Testis (tissue), 3 donors: ENCODE results near the gene TCP11. TPM values are rescaled to one million over a fixed set of nuclear protein-coding genes. Genes with fewer than 3 reads are reported as not detected.

Experiments
- DNase-seq: peaks from one replicate; pipeline ENCODE4 v3.0.0-alpha.2; 2019
- H3K27ac ChIP-seq, 2 donors: fragments of 200-600 bp; sonication (generic); one replicate each; pipeline ENCODE4 v1.5.1; 2019
- H3K27me3 ChIP-seq: fragments of 200-600 bp; sonication (generic); one replicate; pipeline ENCODE4 v1.5.1; 2019
- H3K36me3 ChIP-seq: fragments of 200-600 bp; sonication (generic); one replicate; pipeline ENCODE4 v1.5.1; 2017; ENCODE audit warnings: low read depth; ENCODE audit errors: missing control alignments
- H3K4me1 ChIP-seq: fragments of 200-600 bp; sonication (generic); one replicate; pipeline ENCODE4 v1.5.1; 2019
- H3K4me3 ChIP-seq, 2 donors: fragments of 200-600 bp; sonication (generic); one replicate each; pipeline ENCODE4 v1.5.1; 2017 to 2019
- H3K9me3 ChIP-seq: fragments of 200-600 bp; sonication (generic); one replicate; pipeline ENCODE4 v1.5.1; 2017
- CTCF ChIP-seq, 3 experiments: fragments of 450-650 bp in 2 of 3; fragments of 200-600 bp in 1 of 3; sonication (generic) in 1 of 3; IDR thresholded peaks; one replicate each; pipeline ENCODE4 v1.5.1; 2016 to 2019; ENCODE audit warnings: antibody characterized with exemption in 3 of 3, mild to moderate bottlenecking in 2 of 3, moderate library complexity in 1 of 3
- POLR2A ChIP-seq: fragments of 450-650 bp; IDR thresholded peaks from one replicate; pipeline ENCODE4 v1.6.1; 2017; ENCODE audit warnings: antibody characterized with exemption, mild to moderate bottlenecking, moderate library complexity
- WGBS, 2 donors: methylation state at CpG; one replicate each; pipeline ENCODE4 v1.1.5; 2018; 5-methylcytosine and 5-hydroxymethylcytosine counted together
- intact Hi-C: fragments of 100-400 bp; cut with DNase I; formaldehyde crosslinking; loops from one replicate; pipeline ENCODE4 v1.15.1; 2023; ENCODE audit warnings: low total_unique reads
- polyA plus RNA-seq: library from polyadenylated mRNA; stranded (reverse); fragments of 350-450 nt; fragmentation: Illumina TruSeq; extraction: RNeasy Lipid Tissue Mini Kit (QIAGEN cat#74804); gene quantifications from one replicate; pipeline ENCODE4 v1.2.3, GENCODE V29; 2014; ENCODE audit warnings: low read depth, low replicate concordance; ENCODE audit not compliant: insufficient read depth
- total RNA-seq, 2 donors: library from RNA; depleted of rRNA; stranded (reverse); fragments of >200 nt; gene quantifications; one replicate each; pipeline ENCODE4 v1.2.3, GENCODE V29; 2016

TCP11 gene
- total and polyA plus RNA-seq, 3 donors from 2014 or later, result 193 to 1,044 (median 639) TPM

- no peaks in the 10 kb centered on the region for H3K27me3 ChIP-seq
- 55 to 63% methylated on average over 13 of the region's 13 CpGs for WGBS, 2 donors
- no peak for DNase-seq
- no peaks in the 10 kb centered on the region for H3K9me3 ChIP-seq
- no peaks in the 10 kb centered on the region for H3K4me1 ChIP-seq
- H3K27ac ChIP-seq, result peak overlapping the region in 1 of 2 donors; percentile 18
- no peak overlapping the region for H3K4me3 ChIP-seq
- intact Hi-C loops, result no loop called here
- TF ChIP-seq CTCF (IDR thresholded peaks at IDR 0.05) (no peak), POLR2A (no peak)
- H3K36me3 ChIP-seq, result no peaks in the 10 kb centered on the region
Observed at GRCh38 chr6:35081426-35081851, 59.7 kb downstream of the TCP11 start.

DNA sequence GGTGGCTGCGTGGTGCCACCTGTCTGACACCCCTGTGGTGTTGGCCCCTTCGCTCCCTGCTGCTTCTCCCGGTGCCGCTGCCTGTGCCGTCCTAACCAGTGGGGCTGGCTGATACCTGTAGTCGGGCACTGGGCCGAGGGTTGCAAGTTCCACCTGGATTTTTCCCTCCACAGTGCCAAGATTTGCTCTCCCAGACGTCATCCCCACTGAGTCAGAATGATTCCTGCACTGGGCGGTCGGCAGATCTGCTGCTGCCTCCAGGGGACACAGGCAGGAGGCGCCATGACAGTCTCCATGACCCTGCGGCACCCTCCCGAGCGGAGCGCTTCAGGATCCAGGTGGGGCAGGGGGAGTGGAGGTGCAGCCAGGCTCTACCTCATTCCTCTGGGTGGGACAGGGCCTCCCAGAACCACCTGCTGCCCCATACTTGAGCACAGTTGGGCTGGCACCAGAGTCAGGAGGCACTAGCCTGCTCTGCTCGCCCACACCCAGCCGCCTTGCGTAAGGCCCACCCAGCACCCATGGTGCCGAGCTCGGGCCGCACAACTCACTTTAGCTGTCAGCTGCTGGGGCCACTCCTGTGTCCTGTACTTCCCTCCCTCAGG, 60.2 kb downstream of the TCP11 start:
- TF ChIP-seq CTCF (IDR thresholded peaks at IDR 0.05), result no peak
- TF ChIP-seq POLR2A, result no peak
- Histone ChIP-seq H3K4me1 (no peaks in the 10 kb centered on the region), H3K27ac (peak overlapping the region in 1 of 2 donors; percentile 18), H3K9me3 (no peaks in the 10 kb centered on the region), H3K36me3 (no peaks in the 10 kb centered on the region), H3K4me3 (no peak overlapping the region), H3K27me3 (no peaks in the 10 kb centered on the region)
- intact Hi-C loops, result no loop called here
- no peak for DNase-seq
- WGBS, 2 donors, result 80 to 88% methylated on average over 1 to 21 of the region's 21 CpGs

DNA sequence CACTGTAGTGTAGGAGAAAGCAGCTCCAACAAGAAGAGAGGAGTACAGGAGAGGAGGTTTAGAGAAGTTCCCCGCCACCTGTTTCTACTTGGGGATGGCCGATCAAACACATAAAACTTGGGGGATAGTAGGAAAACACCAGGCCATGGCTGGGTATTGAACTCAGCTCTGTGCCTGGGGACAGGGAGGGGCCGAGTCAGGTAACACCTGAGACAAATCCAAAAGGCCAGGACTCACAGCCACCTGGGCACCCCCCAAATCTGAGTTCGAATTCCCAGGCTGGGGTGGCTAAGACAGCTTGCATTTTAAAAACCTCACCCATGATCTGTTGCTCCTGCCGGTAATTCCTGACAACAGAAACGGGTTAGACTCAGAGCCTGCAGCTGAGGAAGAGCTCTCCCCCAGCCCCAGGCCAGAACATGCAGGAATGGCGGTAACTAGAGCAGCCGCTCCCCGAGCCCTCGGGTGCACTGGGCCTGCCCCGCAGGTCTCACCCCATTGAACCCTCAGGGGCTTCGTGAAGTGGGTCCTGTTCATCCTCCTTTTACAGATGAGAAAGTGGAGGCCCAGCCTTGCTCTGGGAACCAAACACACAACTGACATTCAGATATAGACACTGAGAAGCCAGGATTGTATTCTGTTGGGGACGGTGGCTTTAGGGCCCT, 61.0 kb downstream of the TCP11 start:
- Histone ChIP-seq H3K4me3 (no peak overlapping the region), H3K4me1 (no peaks in the 10 kb centered on the region), H3K36me3 (no peaks in the 10 kb centered on the region), H3K27ac (no peak overlapping the region), H3K27me3 (no peaks in the 10 kb centered on the region), H3K9me3 (no peaks in the 10 kb centered on the region)
- 92 to 93% methylated on average over 13 of the region's 13 CpGs for WGBS, 2 donors
- intact Hi-C loops, result no loop called here
- TF ChIP-seq POLR2A (no peak), CTCF (IDR thresholded peaks at IDR 0.05) (no peak)
- no peak for DNase-seq

DNA sequence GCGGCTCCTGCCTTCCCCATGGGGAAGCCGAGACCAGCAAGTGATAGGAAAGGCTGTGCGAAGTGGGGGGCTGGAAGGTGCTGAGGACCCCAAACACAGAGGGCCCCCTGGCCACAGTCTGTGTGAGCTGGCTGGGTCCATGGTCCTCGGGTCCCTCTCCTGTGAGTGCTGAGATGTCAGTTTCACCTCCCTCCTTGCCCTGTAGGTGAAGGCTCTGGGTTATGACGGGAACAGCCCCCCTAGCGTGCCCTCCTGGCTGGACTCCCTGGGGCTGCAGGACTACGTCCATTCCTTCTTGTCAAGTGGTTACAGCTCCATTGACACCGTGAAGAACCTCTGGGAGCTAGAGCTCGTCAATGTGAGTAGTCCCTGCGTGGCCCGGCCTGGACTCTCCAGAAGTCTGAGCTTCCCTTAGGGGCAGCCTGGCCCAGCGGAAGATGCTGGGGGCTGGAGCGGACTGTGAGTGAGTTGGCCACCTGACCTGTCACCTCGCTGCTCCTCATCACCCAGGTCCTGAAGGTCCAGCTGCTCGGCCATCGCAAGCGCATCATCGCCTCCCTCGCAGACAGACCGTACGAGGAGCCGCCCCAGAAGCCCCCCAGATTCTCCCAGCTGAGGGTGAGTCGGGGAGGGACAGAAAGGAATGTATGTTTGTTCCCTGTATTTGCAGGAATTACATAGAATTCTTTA, 61.7 kb downstream of the TCP11 start:
- intact Hi-C loops, result no loop called here
- no peak for DNase-seq
- no peaks in the 10 kb centered on the region for H3K36me3 ChIP-seq
- WGBS, 2 donors, result 90% methylated on average over 2 to 23 of the region's 23 CpGs
- H3K27ac ChIP-seq, result no peak overlapping the region
- H3K4me3 ChIP-seq, result no peak overlapping the region
- H3K27me3 ChIP-seq, result no peaks in the 10 kb centered on the region
- TF ChIP-seq POLR2A, result no peak
- no peak for TF ChIP-seq CTCF (IDR thresholded peaks at IDR 0.05)
- no peaks in the 10 kb centered on the region for H3K4me1 ChIP-seq
- H3K9me3 ChIP-seq, result no peaks in the 10 kb centered on the region
